HuH-7 (cell line): ENCODE measurements around the gene CCNY.
"Not testable (repeated sequence)": the region's sequence is repeated elsewhere in the genome, so short reads cannot be mapped to it uniquely, and the experiment has no call there.

Experiments used
- DNase-seq: peaks from one replicate; pipeline ENCODE4 v3.0.0; 2011; ENCODE audit warnings: low spot score

Gene CCNY

DNA sequence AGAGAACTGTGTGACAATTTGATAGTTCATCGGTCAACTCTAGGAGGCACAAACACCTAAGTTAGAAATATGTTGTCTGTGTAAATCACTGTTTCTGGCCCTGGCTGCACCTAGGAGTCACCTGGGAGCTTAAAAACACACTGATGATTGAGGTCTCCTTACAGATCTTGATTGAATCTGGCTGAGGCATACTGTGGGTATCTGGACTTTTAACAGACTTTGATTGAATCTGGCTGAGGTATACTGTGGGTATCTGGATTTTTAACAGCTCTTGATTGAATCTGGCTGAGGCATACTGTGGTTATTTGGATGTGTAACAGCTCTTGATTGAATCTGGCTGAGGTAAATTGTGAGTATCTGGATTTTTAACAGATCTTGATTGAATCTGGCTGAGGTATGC, 181.9 kb downstream of the CCNY start:
- not testable (repeated sequence) for DNase-seq

DNA sequence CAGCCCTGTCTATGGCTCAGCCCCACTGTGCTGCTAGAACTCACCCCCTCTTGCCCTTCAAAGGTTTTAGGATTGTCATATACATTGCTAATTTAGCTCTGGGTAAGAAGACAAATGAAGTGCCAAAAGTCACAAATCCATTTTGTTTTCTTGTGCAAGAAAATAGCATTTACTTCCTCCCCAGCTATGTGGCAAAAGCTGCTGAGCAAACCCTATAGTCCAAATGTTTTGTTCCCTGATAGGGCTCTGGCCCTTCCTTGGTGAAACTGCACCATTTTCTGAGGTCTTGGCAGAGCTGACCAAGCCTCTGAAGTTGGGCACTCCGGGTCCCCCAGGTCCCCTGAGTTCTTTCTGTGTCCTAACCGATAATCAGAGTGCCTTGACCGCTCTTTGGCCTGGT, 184.7 kb downstream of the CCNY start:
- DNase-seq = no peak

DNA sequence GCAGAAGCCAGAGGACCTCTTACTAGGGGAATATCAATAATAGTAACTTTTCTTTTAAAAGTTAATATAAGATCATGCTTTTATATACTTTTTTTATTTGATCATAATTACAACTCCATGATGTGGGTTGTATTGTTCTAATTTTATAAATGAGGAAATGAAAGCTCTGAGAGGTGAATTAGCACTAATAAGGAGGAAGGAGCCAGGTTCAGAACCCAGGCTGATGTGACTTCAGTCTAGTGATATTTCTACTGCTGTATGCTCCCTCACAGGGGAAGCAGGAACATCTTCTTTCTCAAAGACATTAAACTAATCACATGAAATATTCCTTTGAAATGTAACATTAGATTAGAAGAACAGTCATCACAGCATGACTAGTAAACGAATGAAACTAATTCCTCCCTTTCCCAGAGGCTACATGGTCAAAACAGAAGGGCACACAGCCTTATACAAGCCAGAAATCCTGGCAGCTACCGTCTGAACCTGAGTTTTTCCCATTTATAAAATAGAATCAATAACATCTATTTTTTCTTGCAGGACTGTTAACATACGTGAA, 187.4 kb downstream of the CCNY start:
- DNase-seq = no peak

DNA sequence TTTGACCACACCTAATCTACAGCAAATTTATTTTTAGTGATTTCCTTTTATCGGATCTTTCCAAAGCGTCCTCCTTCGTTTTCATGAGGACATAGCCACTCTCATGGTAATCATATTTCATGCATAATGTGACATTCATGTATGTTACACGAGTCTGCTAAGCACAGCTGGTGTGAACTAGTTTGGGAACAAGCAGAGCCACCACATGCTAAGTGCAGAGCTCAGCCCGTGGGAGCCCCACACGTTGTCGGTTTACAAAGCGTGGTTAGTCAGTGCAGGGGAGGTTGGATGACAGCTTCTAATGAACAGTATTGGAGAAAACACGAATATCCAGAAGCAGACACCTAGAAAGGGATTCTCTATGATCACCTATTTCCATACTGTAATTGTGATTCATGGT, 190.4 kb downstream of the CCNY start:
- DNase-seq = no peak

DNA sequence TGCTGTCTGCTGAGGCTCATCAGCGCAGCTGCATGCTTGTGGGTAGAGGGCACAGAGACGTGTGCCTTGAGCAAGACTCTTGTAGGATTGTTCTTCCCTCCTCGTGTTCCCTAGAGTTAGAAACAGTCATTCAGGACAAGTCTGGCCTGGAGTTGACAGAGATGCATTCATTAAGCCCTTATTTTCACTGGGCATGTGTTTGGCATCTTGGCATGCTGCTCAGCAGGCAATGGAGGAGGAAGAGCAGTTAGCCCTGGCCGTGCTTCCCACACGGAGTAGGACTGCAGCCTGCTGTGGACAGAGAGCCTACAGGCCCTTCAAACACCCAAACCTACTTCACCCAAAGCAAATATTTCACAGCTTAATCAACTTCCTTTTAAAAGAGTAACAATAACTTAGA, 195.8 kb downstream of the CCNY start:
- no peak for DNase-seq

DNA sequence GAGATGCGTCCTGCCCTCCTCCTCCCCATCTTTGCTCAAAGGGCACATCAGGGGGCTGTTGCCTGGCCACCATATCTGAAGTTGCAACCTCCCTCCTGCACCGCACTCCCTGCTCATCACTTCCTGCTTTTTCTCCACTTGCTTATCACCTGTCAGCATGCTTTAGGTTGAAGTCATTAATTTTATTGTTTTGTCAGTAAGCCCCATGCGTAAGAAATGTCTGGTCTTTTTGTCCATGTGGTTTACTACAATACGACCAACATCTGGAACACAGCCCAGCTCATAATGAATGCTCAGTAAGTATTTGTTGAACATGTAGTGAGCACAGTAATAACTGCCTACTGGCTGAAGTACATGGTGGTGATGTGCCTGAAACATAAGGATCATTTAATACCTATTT, 197.3 kb downstream of the CCNY start:
- no peak for DNase-seq

DNA sequence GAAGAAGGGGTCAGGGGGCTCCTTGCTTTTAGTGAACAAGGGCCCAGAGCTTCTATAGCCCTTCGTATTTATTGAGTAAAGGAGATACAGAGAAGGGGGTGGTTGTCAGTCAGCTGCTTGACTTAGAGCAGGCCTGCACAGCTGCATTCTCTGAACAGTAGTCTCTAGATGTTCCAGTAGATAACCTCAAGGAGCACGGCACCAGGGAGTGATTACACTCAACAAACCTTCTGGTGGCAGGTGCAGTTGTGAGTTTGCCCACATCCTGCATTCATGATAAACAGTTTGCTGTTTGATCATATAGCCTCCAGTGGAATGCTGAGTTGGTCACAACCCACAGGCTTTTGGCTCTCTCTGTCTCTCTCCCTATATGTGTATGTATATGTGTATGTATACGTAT, 198.8 kb downstream of the CCNY start:
- no peak for DNase-seq

DNA sequence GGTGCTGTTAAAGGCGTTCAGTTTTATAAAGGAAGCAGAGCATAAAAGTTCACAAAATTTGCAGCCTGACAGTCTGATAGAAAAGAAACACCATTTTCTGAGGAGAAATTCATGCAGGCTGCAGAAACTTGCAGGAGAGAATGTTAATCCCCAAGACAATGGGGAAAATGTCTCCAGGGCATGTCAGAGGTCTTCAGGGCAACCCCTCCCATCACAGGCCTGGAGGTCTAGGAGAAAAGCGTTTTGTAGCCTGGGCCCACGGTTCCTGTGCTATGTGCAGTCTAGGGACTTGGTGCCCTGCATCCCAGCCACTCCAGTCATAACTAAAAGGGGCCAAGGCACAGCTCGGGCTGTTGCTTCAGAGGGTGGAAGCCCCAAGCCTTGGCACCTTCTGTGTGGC, 200.5 kb downstream of the CCNY start:
- no peak for DNase-seq

DNA sequence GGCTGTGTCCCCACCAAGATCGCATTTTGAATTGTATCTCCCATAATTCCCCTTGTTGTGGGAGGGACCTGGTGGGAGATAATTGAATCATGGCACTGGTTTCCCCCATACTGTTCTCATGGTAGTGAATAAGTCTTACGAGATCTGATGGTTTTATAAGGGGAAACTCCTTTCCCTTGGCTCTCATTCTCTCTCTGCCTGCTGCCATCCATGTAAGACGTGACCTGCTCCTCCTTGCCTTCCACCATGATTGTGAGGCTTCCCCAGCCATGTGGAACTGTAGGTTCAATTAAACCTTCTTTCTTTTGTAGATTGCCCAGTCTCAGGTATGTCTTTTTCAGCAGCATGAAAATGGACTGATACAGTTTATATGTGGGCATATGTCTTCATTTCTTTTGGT, 201.6 kb downstream of the CCNY start:
- not testable (repeated sequence) for DNase-seq

DNA sequence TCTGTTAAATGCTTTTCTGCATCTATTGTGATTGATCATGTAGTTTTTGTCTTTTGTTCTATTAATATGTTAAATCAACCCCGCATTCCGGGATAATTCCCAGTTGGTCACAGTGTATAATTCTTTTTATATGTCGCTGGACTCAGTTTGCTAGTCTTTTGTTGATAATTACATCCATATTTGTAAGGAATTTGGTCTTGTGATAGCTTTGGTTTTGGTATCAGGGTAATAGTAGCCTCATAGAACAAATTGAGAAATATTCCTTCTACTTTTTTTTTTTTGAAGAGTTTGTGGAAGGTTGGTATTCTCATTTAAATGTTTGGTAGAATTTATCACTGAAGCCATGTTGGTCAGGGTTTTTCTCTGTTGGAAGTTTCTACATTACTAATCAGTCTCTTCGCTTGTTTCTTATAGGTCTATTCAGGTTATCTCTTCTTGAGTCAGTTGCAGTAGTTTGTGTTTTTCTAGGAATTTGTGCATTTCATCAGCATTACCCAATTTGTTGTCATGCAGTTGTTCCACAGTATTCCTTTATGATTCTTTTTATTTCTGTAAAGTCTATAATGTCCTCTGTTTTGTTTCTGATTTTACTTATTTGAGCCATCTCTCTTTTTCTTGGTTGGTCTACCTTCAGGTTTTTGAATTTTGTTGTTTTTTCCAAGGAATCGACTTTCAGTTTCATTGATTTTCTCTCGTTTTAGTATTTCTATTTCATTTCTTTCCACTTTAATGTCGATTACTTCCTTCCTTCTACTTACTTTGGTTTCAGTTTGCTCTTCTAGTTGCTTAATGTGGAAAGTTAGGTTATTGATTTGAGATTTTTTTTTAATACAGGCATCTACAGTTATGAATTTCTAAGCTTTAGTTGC, 204.2 kb downstream of the CCNY start:
- DNase-seq = no peak

DNA sequence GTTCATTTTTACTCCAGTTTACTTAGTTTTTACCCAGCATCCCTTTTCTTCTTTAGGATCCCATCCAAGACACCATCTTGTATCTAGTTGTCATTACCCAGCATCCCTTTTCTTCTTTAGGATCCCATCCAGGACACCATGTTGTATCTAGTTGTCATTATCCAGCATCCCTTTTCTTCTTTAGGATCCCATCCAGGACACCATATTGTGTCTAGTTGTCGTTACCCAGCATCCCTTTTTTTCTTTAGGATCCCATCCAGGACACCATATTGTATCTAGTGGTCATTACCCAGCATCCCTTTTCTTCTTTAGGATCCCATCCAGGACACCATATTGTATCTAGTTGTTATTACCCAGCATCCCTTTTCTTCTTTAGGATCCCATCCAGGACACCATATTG, 205.4 kb downstream of the CCNY start:
- DNase-seq = no peak

DNA sequence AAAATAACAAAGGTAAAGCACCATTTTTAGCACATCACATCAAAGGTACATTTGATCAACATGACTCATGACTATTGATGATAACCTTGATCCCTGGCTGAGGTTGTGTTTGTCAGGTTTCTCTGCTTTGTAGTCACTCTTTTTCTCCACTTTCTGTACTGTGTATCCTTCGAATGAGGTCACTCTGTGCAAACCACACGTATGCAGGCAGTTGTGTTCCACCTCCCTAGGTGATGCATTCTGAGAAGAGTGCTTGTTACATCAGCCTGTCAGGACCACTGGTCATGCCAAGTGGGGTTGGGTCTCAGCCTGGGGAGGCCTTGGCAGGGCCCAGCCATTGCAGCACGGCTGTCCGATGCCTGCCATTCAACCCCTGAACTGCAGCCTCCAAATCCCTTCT, 206.0 kb downstream of the CCNY start:
- DNase-seq = no peak

DNA sequence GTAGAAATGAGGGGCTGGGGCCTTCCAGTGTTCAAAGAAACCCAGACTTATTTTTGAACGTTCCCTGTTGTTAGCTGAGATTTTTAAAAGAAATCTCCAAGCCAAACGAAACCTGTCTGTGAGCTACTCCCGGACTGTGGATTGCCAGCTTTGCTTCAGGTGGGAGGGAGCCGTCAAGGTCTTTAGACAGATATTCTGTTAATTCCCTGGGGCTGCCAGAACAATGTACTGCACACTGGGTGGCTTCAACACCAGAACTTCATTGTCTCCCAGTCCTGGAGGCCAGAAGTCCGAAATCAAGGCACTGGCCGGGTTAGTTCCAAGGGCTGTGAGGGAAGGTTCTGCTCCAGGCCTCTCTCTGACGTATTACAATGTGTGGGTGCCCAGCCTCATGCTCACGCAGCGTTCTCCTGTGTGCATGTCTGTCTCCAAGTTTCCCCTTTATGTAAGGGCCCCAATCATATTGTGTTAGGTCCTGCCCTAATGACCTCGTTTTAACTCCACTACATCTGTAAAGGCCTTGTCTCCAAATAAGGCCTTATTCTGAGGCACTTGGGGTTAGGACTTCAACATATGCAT, 208.9 kb downstream of the CCNY start:
- no peak for DNase-seq

DNA sequence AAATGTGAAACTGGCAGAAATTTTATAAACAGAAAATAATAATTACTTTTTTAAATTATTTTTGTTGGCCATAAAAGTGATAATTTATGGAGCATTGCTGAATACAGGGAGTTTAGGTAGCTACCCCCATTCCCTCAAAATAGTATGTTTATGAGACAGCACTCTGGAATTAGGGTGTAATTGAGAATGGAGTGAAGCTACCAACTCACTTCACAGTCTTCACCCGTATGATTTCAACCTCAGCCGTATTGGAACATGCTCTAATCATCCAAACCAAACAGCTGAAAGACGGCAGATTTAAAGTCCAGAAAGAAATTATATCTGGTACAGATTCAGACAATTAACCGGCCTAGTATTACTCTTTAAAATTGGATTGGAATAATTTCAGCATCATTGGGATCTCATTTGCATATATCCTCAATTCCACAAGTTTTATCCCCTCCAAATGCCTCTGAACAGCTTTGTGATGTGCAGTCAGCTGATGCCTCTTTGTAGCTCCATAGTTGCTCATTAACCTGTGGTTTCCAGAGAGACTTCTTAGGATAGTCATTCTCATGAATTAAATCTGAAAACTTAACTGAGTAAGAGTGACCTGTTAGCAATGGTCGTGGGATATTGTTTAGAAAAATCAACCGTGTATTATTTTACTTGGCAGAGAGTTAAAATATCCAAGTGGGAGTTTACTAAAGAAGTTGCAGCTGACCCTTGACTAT, 209.7 kb downstream of the CCNY start:
- no peak for DNase-seq

DNA sequence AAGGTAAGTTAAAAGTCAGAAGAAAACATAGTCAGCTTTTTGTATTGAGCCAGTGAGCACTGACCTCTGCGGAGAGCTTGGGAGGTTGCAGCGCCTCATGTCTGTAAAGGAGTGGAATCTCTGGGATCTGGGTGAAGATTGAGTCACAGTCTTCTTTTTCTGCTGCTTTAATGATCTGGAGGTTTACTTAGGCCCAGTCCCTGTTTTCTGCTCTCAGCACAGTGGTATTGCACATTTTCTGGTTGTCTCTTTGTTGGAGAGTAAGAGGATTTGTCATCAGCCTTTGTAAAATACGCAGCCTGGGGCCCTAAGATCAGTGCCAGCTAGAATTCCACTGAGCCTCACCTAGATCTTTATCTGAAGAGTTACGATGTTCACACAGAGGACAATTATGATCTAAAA, 210.5 kb downstream of the CCNY start:
- no peak for DNase-seq

DNA sequence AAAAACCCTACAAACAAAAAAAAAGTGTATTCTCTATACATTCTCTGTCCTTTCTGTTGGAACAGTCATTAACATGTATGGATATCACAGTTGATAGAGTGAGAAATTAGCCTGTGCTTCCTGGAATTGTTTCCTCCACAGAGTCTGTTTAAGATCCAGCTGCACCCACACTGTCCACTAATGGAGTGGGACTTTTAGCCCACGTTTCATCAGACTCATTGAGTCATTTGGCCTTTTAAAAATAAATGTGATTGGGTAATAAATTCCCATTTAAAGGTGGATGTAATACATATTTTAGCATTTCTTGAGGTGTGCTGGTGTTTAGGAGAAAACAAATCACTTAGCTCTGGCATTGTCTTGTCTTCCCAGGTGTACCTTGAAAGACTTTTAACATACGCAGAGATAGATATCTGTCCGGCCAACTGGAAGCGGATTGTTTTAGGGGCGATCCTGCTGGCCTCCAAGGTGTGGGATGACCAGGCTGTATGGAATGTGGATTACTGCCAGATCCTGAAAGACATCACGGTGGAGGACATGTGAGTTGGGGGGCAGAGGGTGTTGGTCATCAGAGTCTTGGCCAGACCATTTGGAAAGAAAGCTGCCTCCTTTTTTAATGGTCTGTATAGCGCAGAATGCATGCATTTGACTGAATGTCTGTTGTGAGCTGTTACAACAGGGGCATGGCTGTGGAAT, 216.5 kb downstream of the CCNY start:
- DNase-seq = no peak

DNA sequence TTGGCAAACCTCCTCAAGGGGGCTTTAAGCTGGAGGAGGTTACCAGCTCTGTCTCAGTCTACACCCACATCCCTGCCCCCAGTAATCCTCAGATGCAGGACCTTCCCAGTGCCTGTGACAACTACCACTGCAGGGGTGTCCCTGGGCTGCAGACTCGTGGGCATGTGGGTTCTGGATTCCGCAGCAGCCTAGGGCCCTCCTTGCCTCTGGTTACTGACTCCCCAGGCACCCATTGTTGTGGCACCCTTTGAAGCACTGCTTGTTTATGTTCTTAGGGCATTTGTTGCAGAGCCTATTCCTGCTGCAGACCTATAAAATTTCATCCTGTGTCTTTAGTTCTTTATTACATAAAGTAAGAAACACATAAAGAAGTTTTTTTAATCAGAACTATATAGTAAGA, 217.7 kb downstream of the CCNY start:
- no peak for DNase-seq

DNA sequence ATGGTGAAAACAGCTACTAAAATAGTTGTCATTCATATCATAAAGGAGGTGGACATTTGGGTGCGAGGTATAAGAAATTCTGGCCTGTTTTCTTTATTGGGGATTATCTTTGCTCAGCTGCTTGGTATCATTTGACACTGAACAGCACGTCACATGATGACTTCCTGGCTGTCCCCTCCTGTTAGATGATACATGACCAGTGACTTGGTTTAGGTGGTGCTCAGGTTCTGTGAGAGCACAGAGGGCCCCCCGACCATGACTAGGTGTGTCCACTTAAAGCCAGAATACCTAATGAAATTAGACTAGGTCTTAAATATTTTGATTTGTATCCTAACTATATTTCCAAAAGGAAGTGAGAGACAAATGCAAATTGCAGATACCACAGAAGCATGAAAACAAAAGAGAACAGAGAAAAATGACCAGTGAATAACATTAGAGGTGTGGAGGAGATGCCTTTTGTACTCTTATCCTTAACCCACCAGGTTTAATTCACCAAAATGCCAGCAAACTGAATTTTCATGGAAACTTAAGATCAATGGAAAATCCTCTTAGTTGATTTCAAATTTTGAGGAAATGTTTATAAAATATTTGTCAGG, 218.2 kb downstream of the CCNY start:
- DNase-seq = no peak

DNA sequence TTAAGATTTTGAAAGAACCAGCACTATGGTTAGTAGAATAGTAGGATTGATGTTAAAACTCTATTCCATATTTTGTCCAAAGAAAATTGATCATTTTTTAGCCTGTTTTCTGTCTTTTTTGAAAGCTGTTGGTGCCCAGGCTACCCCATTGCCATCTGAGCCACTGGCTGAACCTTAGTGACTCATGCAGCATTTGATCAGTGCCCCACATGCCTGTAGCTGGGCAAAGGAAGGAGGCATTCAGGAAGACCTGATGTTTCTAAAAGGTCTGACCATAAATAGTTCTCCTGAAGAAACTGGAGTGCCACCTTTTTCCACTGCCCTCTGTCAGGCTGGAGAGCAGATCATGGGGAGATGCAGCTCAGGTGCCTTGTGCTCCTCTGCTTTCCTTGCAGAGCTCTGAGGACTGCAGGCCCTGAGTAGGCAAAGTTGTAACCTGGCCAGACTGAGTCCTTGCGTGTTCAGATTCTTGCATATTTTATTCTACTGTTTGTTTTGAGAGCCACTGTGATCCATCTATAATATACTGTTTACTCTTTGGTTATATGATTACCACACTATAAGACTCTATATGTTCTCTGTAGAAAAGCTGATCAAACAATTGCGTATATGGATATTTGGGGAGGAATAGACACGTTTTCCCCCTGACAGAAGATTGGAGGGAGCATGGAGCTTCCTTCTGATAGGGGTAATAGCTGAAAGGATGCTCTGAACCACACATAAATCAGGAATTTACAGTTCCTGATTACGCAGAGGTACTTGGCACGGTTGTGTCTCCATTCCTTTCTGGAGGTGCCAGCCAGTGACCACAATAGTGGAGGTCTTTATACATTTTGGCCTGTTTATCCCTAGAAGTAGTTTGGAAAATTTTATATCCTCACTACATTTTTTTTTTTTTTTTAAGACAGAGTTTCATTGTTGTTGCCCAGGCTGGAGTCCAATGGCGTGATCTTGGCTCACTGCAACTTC, 219.9 kb downstream of the CCNY start:
- DNase-seq = no peak

DNA sequence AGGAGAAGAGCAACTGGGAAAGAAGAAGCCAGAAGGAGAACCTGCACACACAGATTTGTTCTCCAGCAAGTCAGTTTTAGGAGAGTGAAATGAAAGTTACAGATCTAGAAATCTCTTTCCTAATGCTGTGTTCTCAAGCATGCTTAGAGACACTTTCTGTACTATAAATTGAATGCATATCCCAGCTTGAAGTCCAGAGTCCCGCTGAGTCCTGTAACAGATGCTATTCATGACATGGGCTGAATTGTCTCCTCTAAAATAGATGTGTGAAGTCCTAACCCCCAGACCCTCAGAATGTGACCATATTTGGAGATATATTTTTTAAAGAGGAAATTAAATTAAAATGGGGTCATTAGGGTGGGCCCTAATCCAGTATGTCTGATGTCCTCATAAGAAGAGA, 222.0 kb downstream of the CCNY start:
- DNase-seq = no peak

DNA sequence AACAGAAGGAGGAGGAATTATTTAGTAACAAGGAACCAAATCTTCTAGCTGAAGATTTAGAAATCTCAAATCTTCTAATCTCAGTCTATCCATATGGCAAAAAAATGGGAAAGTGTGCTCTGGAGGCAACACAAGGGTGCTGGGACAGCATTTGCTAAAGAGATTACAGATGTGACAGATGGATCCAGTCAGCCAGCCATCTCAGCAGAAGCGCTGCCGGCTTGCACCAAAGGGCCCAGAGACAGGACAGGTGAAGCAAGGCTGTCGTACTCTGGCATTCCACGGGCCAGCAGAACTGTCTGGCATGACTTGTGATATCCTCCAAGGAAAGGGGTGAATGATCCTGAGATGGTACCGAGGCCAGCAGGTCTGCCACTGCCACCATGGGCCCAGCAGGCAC, 223.1 kb downstream of the CCNY start:
- no peak for DNase-seq
